ENCODE results near the gene CSNK1D. TPM values are rescaled to one million over a fixed set of nuclear protein-coding genes. Genes with fewer than 3 reads are reported as not detected.

CSNK1D gene
- polyA plus RNA-seq, 3 donors from 2014 or later = 48.9 to 130 (median 55.9) TPM

DNA sequence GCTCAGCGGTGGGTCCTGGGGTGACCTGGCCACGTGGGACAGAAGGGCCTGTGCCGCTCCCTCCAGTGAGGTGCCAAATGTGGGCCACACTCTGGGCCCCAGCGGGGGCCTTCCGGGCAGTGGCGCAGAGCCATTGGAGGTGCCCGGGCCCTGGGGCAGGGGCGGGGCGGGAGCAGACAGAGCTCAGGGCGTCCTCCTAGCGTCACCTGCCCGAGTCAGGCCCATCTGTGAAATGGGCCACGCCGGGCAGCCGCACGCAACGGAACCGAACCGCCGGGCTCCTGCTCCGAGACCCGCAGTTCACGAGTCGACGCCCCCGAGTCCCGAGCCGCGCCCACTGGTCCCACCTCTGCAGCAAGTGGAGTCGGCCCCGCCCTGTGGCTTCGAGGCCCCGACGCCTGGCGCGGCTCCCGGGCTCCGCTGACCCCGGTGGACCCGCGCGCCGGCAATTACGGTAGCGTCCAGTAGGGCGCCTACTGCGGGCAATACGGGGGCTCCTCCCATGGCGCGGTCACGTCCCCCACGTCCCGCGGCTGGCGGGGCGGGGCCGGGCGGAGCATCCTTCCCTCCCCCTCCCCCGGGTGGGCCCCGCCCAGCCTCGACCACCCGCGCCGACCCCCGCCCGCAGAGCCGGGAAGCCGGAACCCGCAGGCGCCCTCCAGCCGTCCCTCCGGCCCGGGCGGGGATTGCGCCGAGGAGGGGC, 42.7 kb downstream of the CSNK1D start:
- no peaks in the 10 kb centered on the region for H3K36me3 Mint-ChIP-seq

GRCh38 chr17:82229698-82230608, 43.5 kb downstream of the CSNK1D start:
- Mint-ChIP-seq H3K36me3 (no peaks in the 10 kb centered on the region), H3K27me3 (ENCODE audit: low read depth in 3 of 3) (peaks cover 8 to 29% (median 16%) of the 10 kb centered on the region in 3 donors), H3K4me3 (peak overlapping the region; percentile 85 to 90 (median 87)), H3K27ac (peak overlapping the region; percentile 83 to 93 (median 92)), H3K9me3 (no peaks in the 10 kb centered on the region), H3K4me1 (peaks cover 10 to 16% of the 10 kb centered on the region in 2 donors)
- DNase-seq = no peak

More for the DNA sequence above, 42.7 kb downstream of the CSNK1D start:
- DNase-seq = peak; percentile 72 to 78 (median 76)
- peaks cover 10 to 19% of the 10 kb centered on the region in 2 donors for H3K4me1 Mint-ChIP-seq
- H3K9me3 Mint-ChIP-seq = no peaks in the 10 kb centered on the region
- H3K4me3 Mint-ChIP-seq = peak overlapping the region; percentile 85 to 90 (median 87)
- H3K27me3 Mint-ChIP-seq (ENCODE audit: low read depth in 3 of 3) = peaks cover 10 to 31% (median 19%) of the 10 kb centered on the region in 3 donors
- H3K27ac Mint-ChIP-seq = peak overlapping the region in 2 of 6 donors; percentile 93

DNA sequence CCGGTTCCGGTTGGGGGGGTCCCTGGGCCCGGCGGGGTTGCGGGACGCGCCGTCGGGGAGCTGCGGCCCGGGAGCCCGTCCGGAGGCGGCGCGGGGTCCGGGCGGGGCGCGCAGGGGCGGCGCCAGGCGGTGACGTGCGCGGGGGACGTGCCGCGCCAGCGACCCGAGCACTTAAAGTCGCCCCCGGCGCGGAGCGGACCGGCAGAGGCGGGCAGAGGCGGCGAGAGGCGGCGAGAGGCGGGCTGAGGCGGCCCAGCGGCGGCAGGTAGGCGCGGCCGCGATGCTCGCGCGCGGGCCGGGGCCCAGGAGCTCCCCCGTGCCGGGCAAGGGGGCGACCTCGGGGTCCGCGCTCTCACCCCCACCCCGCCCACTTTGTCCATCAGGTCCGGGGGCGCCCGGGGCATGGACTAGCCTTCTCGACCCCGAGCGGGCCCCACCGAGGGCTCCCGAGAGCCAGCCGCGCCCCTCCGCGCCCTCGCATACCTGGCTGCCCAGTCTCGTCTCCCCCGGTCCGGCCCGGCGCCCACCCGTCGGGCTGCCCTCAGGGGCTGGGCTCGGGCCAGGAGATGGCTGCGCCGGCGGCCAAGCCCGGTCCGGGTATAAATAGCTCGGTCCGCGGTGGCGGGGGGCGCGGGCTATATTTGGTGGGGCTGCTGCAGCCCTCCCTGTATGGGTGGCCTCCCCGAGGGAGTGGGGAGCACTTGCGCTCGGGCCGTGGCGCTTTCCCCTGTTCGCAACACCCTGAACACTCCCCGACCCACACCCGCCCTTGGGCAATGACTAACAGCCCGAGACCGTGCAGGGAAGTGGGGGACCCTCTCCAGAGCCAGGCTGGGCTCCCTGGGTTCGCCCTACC, 44.4 kb downstream of the CSNK1D start, which contains the start of gene SLC16A3:
Gene SLC16A3, plus strand, starts transcription at position 201 of the 856 bp plus-strand sequence. CDS start 6,967 bp downstream, outside the sequence.
- peak; percentile 80 to 82 (median 80) for DNase-seq
- Mint-ChIP-seq H3K36me3 (no peaks in the 10 kb centered on the region), H3K9me3 (no peaks in the 10 kb centered on the region), H3K27ac (peak within 1 kb of the TSS; percentile 83 to 95 (median 92)), H3K4me1 (peaks cover 10 to 16% of the 10 kb centered on the region in 2 donors), H3K27me3 (ENCODE audit: low read depth in 3 of 3) (peaks cover 8 to 22% (median 9%) of the 10 kb centered on the region in 3 donors), H3K4me3 (peak within 1 kb of the TSS; percentile 85 to 90 (median 87))

DNA sequence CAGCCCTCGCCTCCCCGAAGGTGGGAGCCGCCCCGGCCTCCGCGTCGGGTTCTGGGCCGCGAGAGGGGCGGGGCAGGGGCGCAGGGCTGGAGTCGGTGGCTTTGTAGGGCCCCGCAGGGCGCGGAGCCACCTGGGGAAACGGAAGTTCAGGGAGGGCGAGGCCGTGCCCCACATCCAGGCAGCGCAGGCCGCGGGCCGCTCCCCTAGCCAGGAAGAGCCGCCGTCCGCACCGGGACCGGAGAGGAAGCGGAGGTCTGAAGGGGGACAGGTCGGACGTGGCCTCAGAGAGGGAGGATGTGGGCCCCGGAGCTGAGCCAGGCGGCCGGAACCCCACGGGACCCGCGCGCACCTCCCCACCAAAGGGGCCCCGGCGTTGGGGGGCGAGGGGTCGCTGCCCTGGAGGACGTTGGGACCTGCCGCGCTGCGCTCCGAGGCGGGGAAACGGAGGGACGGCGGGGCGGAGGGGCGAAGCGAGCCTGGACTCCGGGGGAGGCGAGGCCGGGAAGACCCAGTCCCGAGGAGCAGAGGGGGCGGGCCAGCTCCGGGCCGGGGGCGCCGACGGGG, 45.1 kb downstream of the CSNK1D start:
- Mint-ChIP-seq H3K4me1 (peaks cover 7 to 16% of the 10 kb centered on the region in 2 donors), H3K27ac (peak overlapping the region; percentile 77 to 95 (median 84)), H3K36me3 (no peaks in the 10 kb centered on the region), H3K9me3 (no peaks in the 10 kb centered on the region), H3K4me3 (peak overlapping the region; percentile 71 to 84 (median 78)), H3K27me3 (ENCODE audit: low read depth in 3 of 3) (peaks cover 8 to 16% (median 9%) of the 10 kb centered on the region in 3 donors)
- DNase-seq = peak; percentile 71 to 76 (median 72)

GRCh38 chr17:82227629-82228277, 45.7 kb downstream of the CSNK1D start:
- no peak for DNase-seq
- H3K27me3 Mint-ChIP-seq (ENCODE audit: low read depth in 3 of 3) = peaks cover 6 to 13% (median 8%) of the 10 kb centered on the region in 3 donors
- H3K36me3 Mint-ChIP-seq = no peaks in the 10 kb centered on the region
- peak overlapping the region; percentile 77 to 95 (median 84) for H3K27ac Mint-ChIP-seq
- H3K9me3 Mint-ChIP-seq = no peaks in the 10 kb centered on the region
- peaks cover 6 to 11% of the 10 kb centered on the region in 2 donors for H3K4me1 Mint-ChIP-seq
- peak overlapping the region; percentile 71 to 84 (median 78) for H3K4me3 Mint-ChIP-seq

DNA sequence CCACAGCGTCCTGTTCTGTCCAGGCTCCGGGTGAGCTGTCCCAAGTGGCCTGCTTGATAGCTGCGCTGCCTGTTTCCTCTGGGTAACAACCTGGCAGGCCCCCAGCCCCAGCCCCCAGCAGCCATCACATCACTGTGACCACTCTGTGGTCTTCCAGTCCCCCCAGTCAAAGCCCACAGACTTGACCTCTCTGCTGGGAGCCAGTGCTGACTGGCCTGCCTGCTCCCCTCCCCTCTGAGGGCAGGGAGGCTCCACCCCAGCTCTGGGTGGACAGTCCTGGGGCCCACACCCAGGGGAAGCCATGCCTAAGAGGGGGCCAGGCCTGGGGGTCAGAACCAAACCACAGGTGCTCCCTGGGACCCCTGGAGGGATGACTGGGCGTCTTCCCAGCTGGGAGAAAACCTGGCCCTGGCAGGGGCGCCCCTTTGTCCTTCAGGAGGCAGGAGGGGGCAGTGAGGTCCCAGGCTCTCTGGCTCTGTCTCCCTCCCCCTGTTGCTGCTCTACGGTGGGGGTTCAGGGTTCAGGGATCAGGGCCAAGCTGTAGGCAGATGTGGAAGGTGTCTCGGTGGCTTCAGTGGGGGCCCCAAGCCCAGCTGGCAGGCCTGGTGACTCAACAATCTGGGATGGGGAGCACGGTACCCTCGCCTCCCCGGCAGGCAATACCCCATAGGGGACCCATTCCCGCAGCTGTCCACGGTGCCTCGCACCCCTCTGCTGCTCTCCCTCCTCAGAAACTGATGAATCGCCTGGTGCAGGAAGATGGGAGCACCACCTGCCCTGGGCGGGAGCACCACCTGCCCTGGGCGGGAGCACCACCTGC, 46.5 kb downstream of the CSNK1D start:
- peak overlapping the region in 1 of 5 donors; percentile 44 for H3K4me3 Mint-ChIP-seq
- H3K36me3 Mint-ChIP-seq = no peaks in the 10 kb centered on the region
- DNase-seq = no peak
- H3K9me3 Mint-ChIP-seq = no peaks in the 10 kb centered on the region
- H3K27ac Mint-ChIP-seq = peak overlapping the region in 5 of 6 donors; percentile 48 to 77 (median 60)
- peaks cover 5 to 10% (median 6%) of the 10 kb centered on the region in 3 donors for H3K27me3 Mint-ChIP-seq (ENCODE audit: low read depth in 3 of 3)
- H3K4me1 Mint-ChIP-seq = peaks cover 6 to 10% of the 10 kb centered on the region in 2 donors

- H3K4me1 Mint-ChIP-seq = peaks cover 6 to 13% of the 10 kb centered on the region in 2 donors
- peaks cover 5 to 10% (median 6%) of the 10 kb centered on the region in 3 donors for H3K27me3 Mint-ChIP-seq (ENCODE audit: low read depth in 3 of 3)
- no peaks in the 10 kb centered on the region for H3K36me3 Mint-ChIP-seq
- H3K27ac Mint-ChIP-seq = no peak overlapping the region
- no peaks in the 10 kb centered on the region for H3K9me3 Mint-ChIP-seq
- DNase-seq = no peak
- H3K4me3 Mint-ChIP-seq = no peak overlapping the region
Measured at GRCh38 chr17:82226146-82226808, 47.2 kb downstream of the CSNK1D start.

DNA sequence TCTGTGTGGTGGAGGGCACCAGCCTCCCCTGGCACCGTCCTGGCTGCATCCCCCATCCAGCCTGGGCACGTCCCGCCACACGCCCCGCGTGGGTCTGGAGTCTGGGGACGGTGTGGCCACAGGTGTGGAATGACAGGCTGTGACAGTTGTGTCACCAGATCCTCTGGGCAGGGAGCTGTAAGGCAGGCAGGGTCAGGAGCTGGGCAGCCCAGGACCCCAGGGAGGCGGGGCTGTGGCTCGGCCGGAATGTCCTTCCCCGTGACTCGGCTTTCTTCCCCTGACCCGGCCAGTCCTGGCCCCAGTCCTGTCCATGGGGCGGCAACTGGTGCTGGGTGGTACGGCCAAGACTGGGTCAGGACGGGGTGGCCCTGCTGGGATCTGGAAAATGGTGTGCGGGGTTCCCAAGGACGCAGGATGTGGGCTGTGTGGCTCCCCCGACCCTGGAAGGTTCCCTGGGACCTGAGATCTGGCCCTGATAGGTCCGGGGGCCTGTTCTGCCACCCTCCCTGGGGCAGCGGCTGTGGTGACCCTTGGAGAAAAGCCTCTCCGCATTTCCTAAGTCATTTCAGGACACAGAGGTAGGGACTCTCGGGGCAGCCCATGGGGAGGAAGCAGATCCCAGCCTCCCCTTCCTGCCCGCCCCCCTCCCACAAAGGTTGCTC, 48.0 kb downstream of the CSNK1D start:
- no peaks in the 10 kb centered on the region for H3K36me3 Mint-ChIP-seq
- peaks cover 6 to 15% of the 10 kb centered on the region in 2 donors for H3K4me1 Mint-ChIP-seq
- no peak overlapping the region for H3K27ac Mint-ChIP-seq
- peaks cover 6 to 10% (median 8%) of the 10 kb centered on the region in 3 donors for H3K27me3 Mint-ChIP-seq (ENCODE audit: low read depth in 3 of 3)
- H3K9me3 Mint-ChIP-seq = no peaks in the 10 kb centered on the region
- DNase-seq = no peak
- no peak overlapping the region for H3K4me3 Mint-ChIP-seq

GRCh38 chr17:82224666-82225065, 48.8 kb downstream of the CSNK1D start:
- no peak for DNase-seq
- Mint-ChIP-seq H3K27me3 (ENCODE audit: low read depth in 3 of 3) (peaks cover 2 to 7% (median 3%) of the 10 kb centered on the region in 3 donors), H3K4me1 (peaks cover 0 to 10% of the 10 kb centered on the region in 2 donors), H3K27ac (no peak overlapping the region), H3K4me3 (no peak overlapping the region), H3K9me3 (no peaks in the 10 kb centered on the region), H3K36me3 (no peaks in the 10 kb centered on the region)

GRCh38 chr17:82223517-82223916, 50.0 kb downstream of the CSNK1D start:
- no peak for DNase-seq
- H3K9me3 Mint-ChIP-seq = no peaks in the 10 kb centered on the region
- H3K4me1 Mint-ChIP-seq = peaks cover 0 to 15% of the 10 kb centered on the region in 2 donors
- no peaks in the 10 kb centered on the region for H3K36me3 Mint-ChIP-seq
- H3K4me3 Mint-ChIP-seq = no peak overlapping the region
- H3K27me3 Mint-ChIP-seq (ENCODE audit: low read depth in 3 of 3) = peaks cover 2 to 3% (median 3%) of the 10 kb centered on the region in 3 donors
- H3K27ac Mint-ChIP-seq = peak overlapping the region in 1 of 6 donors; percentile 50

GRCh38 chr17:82222816-82223215, 50.7 kb downstream of the CSNK1D start:
- H3K9me3 Mint-ChIP-seq = no peaks in the 10 kb centered on the region
- H3K36me3 Mint-ChIP-seq = no peaks in the 10 kb centered on the region
- peaks cover 0 to 20% of the 10 kb centered on the region in 2 donors for H3K4me1 Mint-ChIP-seq
- no peak for DNase-seq
- peaks cover 0 to 3% (median 2%) of the 10 kb centered on the region in 3 donors for H3K27me3 Mint-ChIP-seq (ENCODE audit: low read depth in 3 of 3)
- no peak overlapping the region for H3K27ac Mint-ChIP-seq
- no peak overlapping the region for H3K4me3 Mint-ChIP-seq

Data from immature natural killer cell (primary cell).